Measurements from ENCODE around the gene PPP6R2.

GRCh38 chr22:50326956-50327710 lies 16.0 kb upstream of the PPP6R2 start, which contains the start of gene DENND6B:
- TF ChIP-seq CTCF (IDR thresholded peaks at IDR 0.05) (peak; percentile 33; the same call in 1 of the 2 replicates), JUN (CRISPR knock-in tag; IDR thresholded peaks at IDR 0.05) (no peak), ETV6 (CRISPR knock-in tag; IDR thresholded peaks at IDR 0.05) (peak; percentile 31; the same call in 1 of the 2 replicates), CREB1 (CRISPR knock-in tag; IDR thresholded peaks at IDR 0.05) (no peak), RELA (CRISPR knock-in tag; IDR thresholded peaks at IDR 0.05; ENCODE audit: borderline replicate concordance) (no peak), TEAD4 (CRISPR knock-in tag; IDR thresholded peaks at IDR 0.05) (no peak), TCF7 (CRISPR knock-in tag; IDR thresholded peaks at IDR 0.05; ENCODE audit: low read depth) (peak; percentile 62; the same call in 1 of the 2 replicates), ZBTB21 (CRISPR knock-in tag; IDR thresholded peaks at IDR 0.05; ENCODE audit: borderline replicate concordance) (no peak), NR2C2 (CRISPR knock-in tag; IDR thresholded peaks at IDR 0.05) (no peak)
- TF ChIP-seq, protein P1, sequence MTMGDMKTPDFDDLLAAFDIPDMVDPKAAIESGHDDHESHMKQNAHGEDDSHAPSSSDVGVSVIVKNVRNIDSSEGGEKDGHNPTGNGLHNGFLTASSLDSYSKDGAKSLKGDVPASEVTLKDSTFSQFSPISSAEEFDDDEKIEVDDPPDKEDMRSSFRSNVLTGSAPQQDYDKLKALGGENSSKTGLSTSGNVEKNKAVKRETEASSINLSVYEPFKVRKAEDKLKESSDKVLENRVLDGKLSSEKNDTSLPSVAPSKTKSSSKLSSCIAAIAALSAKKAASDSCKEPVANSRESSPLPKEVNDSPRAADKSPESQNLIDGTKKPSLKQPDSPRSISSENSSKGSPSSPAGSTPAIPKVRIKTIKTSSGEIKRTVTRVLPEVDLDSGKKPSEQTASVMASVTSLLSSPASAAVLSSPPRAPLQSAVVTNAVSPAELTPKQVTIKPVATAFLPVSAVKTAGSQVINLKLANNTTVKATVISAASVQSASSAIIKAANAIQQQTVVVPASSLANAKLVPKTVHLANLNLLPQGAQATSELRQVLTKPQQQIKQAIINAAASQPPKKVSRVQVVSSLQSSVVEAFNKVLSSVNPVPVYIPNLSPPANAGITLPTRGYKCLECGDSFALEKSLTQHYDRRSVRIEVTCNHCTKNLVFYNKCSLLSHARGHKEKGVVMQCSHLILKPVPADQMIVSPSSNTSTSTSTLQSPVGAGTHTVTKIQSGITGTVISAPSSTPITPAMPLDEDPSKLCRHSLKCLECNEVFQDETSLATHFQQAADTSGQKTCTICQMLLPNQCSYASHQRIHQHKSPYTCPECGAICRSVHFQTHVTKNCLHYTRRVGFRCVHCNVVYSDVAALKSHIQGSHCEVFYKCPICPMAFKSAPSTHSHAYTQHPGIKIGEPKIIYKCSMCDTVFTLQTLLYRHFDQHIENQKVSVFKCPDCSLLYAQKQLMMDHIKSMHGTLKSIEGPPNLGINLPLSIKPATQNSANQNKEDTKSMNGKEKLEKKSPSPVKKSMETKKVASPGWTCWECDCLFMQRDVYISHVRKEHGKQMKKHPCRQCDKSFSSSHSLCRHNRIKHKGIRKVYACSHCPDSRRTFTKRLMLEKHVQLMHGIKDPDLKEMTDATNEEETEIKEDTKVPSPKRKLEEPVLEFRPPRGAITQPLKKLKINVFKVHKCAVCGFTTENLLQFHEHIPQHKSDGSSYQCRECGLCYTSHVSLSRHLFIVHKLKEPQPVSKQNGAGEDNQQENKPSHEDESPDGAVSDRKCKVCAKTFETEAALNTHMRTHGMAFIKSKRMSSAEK (CRISPR knock-in tag; IDR thresholded peaks at IDR 0.05; ENCODE audit: borderline replicate concordance): no peak
- TF ChIP-seq, protein P2, sequence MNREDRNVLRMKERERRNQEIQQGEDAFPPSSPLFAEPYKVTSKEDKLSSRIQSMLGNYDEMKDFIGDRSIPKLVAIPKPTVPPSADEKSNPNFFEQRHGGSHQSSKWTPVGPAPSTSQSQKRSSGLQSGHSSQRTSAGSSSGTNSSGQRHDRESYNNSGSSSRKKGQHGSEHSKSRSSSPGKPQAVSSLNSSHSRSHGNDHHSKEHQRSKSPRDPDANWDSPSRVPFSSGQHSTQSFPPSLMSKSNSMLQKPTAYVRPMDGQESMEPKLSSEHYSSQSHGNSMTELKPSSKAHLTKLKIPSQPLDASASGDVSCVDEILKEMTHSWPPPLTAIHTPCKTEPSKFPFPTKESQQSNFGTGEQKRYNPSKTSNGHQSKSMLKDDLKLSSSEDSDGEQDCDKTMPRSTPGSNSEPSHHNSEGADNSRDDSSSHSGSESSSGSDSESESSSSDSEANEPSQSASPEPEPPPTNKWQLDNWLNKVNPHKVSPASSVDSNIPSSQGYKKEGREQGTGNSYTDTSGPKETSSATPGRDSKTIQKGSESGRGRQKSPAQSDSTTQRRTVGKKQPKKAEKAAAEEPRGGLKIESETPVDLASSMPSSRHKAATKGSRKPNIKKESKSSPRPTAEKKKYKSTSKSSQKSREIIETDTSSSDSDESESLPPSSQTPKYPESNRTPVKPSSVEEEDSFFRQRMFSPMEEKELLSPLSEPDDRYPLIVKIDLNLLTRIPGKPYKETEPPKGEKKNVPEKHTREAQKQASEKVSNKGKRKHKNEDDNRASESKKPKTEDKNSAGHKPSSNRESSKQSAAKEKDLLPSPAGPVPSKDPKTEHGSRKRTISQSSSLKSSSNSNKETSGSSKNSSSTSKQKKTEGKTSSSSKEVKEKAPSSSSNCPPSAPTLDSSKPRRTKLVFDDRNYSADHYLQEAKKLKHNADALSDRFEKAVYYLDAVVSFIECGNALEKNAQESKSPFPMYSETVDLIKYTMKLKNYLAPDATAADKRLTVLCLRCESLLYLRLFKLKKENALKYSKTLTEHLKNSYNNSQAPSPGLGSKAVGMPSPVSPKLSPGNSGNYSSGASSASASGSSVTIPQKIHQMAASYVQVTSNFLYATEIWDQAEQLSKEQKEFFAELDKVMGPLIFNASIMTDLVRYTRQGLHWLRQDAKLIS (CRISPR knock-in tag; IDR thresholded peaks at IDR 0.05; ENCODE audit: borderline replicate concordance): no peak
